NCI-H1436 (cell line): ENCODE data around the gene DDX31.

ENCODE experiments used
- DNase-seq: peaks from one replicate; lab custom pipeline; 2025; lab: John Stamatoyannopoulos, UW

Gene DDX31

GRCh38 chr9:132673355-132673754 is 3.6 kb upstream of the DDX31 start:
- no peak for DNase-seq

- DNase-seq: no peak
Observed at GRCh38 chr9:132672413-132672690, 2.6 kb upstream of the DDX31 start.

GRCh38 chr9:132671620-132672412 is 2.0 kb upstream of the DDX31 start:
- no peak for DNase-seq

- peak; percentile 75 for DNase-seq
Observed at GRCh38 chr9:132670457-132671391, 941 bp upstream of the DDX31 start, which contains the start of gene GTF3C4. TSS of gene GTF3C4 (plus strand) at chr9:132670464. CDS start at chr9:132670599, 135 bp downstream.

GRCh38 chr9:132669319-132669697 is 475 bp downstream of the DDX31 start:
- DNase-seq: no peak

GRCh38 chr9:132663851-132664250 is 5.9 kb downstream of the DDX31 start:
- no peak for DNase-seq

- no peak for DNase-seq
Observed at GRCh38 chr9:132663117-132663516, 6.7 kb downstream of the DDX31 start.

GRCh38 chr9:132662152-132662945 is 7.4 kb downstream of the DDX31 start:
- no peak for DNase-seq

GRCh38 chr9:132656299-132656698 is 13.5 kb downstream of the DDX31 start:
- DNase-seq: no peak

- DNase-seq: no peak
Observed at GRCh38 chr9:132651259-132651658, 18.5 kb downstream of the DDX31 start.

- DNase-seq: no peak
Observed at GRCh38 chr9:132648685-132649084, 21.1 kb downstream of the DDX31 start.

- no peak for DNase-seq
Observed at GRCh38 chr9:132648283-132648682, 21.5 kb downstream of the DDX31 start.

GRCh38 chr9:132647806-132648205 is 22.0 kb downstream of the DDX31 start:
- no peak for DNase-seq

- no peak for DNase-seq
Observed at GRCh38 chr9:132647355-132647754, 22.4 kb downstream of the DDX31 start.

- DNase-seq: no peak
Observed at GRCh38 chr9:132646726-132647125, 23.1 kb downstream of the DDX31 start.

- DNase-seq: no peak
Observed at GRCh38 chr9:132645711-132646110, 24.1 kb downstream of the DDX31 start.

- no peak for DNase-seq
Observed at GRCh38 chr9:132645306-132645705, 24.5 kb downstream of the DDX31 start.

- no peak for DNase-seq
Observed at GRCh38 chr9:132644251-132644650, 25.5 kb downstream of the DDX31 start.

- no peak for DNase-seq
Observed at GRCh38 chr9:132641216-132641615, 28.6 kb downstream of the DDX31 start.

GRCh38 chr9:132639322-132639721 is 30.5 kb downstream of the DDX31 start:
- DNase-seq: no peak

GRCh38 chr9:132638240-132638639 is 31.5 kb downstream of the DDX31 start:
- DNase-seq: no peak

- no peak for DNase-seq
Observed at GRCh38 chr9:132637801-132638200, 32.0 kb downstream of the DDX31 start.
